Fibroblast of lung (primary cell): ENCODE data around the gene KDELR1.

Source experiments
- EZH2 ChIP-seq: IDR thresholded peaks from 2 replicates; pipeline ENCODE4 v1.5.1; 2012; ENCODE audit warnings: low read length, control low read depth, mild to moderate bottlenecking; ENCODE audit errors: missing control alignments
- TF ChIP-seq, protein P1 (sequence below), 2 donors: IDR thresholded peaks in 1 of 2; conservative IDR thresholded peaks in 1 of 2; 1 replicate in 1 of 2; 2 replicates in 1 of 2; pipeline ENCODE4 v1.5.1; 2011 to 2012; ENCODE audit warnings: low read length in 2 of 2, control low read depth in 1 of 2, inconsistent platforms in 1 of 2, low read depth in 1 of 2, mild to moderate bottlenecking in 1 of 2

DNA sequence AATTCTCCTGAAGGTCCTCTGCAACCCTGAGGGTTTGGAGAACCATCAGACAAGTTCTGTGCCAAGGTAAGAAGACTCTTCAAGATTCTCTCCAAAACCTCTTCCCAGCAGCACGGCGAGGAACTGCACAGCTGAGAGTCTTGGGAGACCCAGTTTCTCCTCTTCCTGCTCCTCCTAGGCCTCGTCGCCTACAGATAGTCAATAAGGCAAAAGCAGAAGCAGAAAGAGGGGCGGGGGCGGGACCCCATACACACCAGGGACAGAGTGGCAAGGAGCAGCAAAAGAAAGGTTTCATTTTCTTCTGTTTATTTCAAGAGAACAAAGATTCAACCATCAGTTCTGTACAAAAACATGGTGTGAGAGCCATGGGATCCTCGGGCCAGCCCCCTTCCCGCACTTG is 9.1 kb downstream of the KDELR1 start:
- TF ChIP-seq, protein P1, sequence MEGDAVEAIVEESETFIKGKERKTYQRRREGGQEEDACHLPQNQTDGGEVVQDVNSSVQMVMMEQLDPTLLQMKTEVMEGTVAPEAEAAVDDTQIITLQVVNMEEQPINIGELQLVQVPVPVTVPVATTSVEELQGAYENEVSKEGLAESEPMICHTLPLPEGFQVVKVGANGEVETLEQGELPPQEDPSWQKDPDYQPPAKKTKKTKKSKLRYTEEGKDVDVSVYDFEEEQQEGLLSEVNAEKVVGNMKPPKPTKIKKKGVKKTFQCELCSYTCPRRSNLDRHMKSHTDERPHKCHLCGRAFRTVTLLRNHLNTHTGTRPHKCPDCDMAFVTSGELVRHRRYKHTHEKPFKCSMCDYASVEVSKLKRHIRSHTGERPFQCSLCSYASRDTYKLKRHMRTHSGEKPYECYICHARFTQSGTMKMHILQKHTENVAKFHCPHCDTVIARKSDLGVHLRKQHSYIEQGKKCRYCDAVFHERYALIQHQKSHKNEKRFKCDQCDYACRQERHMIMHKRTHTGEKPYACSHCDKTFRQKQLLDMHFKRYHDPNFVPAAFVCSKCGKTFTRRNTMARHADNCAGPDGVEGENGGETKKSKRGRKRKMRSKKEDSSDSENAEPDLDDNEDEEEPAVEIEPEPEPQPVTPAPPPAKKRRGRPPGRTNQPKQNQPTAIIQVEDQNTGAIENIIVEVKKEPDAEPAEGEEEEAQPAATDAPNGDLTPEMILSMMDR (conservative IDR thresholded peaks at IDR 0.05 in 1 of 2, IDR thresholded peaks at IDR 0.05 in 1 of 2; ENCODE audit: low read depth in 1 of 2, low read length in 2 of 2) = no peak
- TF ChIP-seq EZH2 = no peak
